ENCODE data around the gene ADGRV1.

Gene ADGRV1

DNA sequence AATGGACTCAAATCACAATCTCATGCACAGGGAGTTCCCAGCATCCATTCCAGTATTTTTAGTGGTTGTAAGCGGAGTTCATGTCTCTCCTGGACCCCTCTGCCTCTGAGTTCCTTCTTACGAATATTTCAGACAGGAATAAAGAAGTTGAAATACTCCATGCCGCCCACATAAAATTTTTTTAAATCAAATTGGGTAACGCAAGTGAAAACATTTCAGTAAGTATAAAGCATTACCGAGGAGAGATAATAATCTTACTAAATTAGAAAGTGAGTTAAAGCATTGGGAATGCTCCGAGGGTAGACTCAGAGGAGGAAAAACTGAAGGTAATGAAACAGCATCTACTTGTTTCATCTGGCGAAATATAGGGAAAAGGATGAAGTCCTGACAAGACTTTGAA lies 506.9 kb downstream of the ADGRV1 start:
- no peaks in the 10 kb centered on the region for H3K36me3 Mint-ChIP-seq
- no peaks in the 10 kb centered on the region for H3K9me3 Mint-ChIP-seq
- no peak overlapping the region for H3K27ac Mint-ChIP-seq
- peaks cover 7% of the 10 kb centered on the region for H3K4me1 Mint-ChIP-seq
- H3K4me3 Mint-ChIP-seq, result no peak overlapping the region
- peaks cover 6% of the 10 kb centered on the region for H3K27me3 Mint-ChIP-seq

DNA sequence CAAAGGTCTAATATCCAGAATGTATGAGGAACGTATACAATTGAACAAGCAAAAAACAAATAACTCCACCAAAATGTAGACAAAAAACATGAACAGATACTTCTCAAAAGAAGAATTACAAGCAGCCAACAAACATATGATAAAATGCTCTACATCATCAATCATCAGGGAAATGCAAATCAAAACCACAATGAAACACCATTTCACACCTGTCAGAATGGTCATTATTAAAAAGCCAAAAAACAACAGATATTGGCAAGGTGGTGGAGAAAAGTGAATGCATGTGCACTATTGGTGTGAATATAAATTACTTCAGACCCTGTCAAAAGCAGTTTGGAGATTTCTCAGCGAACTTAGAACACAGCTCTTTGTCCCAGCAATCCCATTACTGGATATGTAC lies 510.8 kb downstream of the ADGRV1 start:
- Mint-ChIP-seq H3K9me3 (no peaks in the 10 kb centered on the region), H3K36me3 (no peaks in the 10 kb centered on the region), H3K27ac (no peak overlapping the region), H3K4me3 (no peak overlapping the region), H3K27me3 (peaks cover 5% of the 10 kb centered on the region), H3K4me1 (no peaks in the 10 kb centered on the region)

DNA sequence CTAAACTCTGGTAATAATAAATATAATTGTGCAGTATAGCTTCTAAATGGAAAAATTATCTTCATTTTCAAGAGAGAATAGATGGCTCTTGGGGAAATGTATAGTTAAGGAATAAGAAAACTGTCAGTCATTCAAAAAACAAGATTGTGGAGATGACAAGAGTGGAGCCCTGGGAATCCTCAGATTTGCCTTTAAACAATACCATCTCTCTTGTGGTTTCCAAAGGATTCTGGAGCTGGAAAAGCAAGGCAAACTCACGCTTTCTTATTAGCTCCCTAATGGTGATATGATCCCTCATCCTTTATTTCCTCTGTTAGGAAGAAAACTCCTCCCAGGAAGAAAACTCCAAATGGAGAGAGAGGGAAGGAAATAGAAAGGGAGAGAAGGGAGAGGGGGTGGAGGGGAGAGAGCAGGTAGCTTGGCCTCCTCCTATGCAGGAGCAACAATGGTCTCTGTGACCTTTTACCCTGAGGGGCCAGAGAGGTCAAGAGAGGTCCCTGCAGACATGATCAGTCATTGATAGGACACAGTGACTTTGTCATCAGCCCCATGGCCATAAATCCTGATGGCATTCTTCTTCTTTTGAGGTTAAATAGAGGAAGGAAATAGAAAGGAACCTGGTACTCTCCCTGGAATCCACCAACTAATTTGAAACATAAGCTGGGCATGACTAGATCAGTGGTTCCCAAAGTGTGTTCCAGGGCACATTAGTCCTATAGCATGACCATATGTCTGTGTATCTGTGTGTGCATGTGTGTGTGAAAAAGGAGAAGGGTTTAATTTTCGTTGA lies 512.4 kb downstream of the ADGRV1 start:
- Mint-ChIP-seq H3K9me3 (no peaks in the 10 kb centered on the region), H3K36me3 (no peaks in the 10 kb centered on the region), H3K27ac (no peak overlapping the region), H3K4me3 (no peak overlapping the region), H3K4me1 (no peaks in the 10 kb centered on the region), H3K27me3 (peaks cover 5% of the 10 kb centered on the region)

DNA sequence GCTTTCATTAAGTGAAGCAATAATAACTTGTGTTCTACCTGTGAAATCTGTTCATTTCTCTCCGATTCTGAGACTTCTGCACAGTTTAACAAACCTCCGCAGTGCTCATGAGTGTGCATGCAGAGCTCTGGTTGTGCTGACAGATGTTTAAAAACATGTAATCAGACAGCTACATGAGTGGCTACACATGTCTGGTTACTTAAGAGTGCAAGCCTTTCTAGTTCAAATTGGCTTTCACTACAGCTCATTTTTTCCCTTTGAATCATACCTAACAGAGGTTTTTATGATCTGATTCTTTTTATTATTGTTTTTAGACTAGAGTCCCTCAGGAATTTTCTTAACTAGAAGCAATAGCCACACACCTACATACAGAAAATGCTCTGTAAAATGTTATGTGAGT lies 514.3 kb downstream of the ADGRV1 start:
- Mint-ChIP-seq H3K4me3 (no peak overlapping the region), H3K4me1 (no peaks in the 10 kb centered on the region), H3K27me3 (no peaks in the 10 kb centered on the region), H3K36me3 (no peaks in the 10 kb centered on the region), H3K27ac (no peak overlapping the region), H3K9me3 (no peaks in the 10 kb centered on the region)

DNA sequence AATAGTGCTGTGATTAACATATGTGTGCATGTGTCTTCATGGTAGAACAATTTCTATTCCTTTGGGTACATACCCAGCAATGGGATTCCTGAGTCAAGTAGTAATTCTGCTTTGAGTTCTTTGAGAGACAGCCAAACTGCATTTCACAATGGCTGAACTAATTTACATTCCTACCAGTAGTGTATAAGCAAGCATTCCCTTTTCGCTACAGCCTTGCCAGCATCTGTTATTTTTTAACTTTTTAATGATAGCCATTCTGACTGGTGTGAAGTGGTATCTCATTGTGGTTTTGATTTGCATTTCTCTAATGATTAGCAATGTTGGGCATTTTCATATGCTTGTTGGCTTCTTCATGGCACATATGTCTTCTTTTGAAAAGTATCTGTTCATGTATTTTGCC lies 516.0 kb downstream of the ADGRV1 start:
- peaks cover 7% of the 10 kb centered on the region for H3K4me1 Mint-ChIP-seq
- H3K9me3 Mint-ChIP-seq, result no peaks in the 10 kb centered on the region
- H3K27me3 Mint-ChIP-seq, result no peaks in the 10 kb centered on the region
- no peak overlapping the region for H3K27ac Mint-ChIP-seq
- H3K4me3 Mint-ChIP-seq, result no peak overlapping the region
- H3K36me3 Mint-ChIP-seq, result no peaks in the 10 kb centered on the region

DNA sequence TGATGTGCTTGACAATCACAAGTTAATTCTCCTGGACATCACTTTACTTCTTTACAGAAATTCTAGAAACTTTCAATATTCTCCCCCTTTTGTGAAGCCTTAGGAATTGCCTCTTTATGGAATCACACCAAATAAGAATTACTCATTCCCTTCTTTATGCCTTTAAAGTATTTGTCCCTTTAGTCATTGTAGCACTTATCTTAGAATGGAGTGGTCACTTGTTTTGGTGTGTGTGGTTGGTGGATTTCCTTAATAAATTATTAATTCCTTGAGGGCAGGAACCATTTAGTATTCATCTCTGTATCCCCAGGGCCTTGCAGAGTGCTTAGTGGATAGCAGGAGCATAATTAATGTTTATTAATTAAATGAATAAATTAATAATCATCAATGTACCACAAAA lies 517.5 kb downstream of the ADGRV1 start:
- Mint-ChIP-seq H3K27me3 (no peaks in the 10 kb centered on the region), H3K4me1 (peaks cover 7% of the 10 kb centered on the region), H3K9me3 (no peaks in the 10 kb centered on the region), H3K36me3 (no peaks in the 10 kb centered on the region), H3K4me3 (no peak overlapping the region), H3K27ac (no peak overlapping the region)

DNA sequence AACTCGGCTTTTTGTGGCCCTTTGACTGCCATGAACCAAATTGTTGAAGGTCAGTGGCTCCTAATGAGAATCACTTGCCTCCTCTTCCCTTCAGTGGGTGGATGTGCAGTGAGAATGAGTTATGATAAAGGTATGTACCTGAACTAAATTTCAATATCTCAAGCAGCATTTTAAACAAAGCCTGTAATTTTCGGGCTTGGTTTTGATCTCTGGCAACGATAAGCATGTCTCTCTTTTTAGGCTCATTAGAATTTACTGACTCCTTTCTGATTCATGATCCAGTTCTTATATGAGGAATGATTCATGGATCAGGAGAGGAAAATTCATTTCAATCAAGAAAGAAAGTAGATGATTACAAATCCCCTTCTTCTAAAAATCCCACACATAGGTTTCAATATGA lies 519.0 kb downstream of the ADGRV1 start:
- no peaks in the 10 kb centered on the region for H3K36me3 Mint-ChIP-seq
- no peaks in the 10 kb centered on the region for H3K27me3 Mint-ChIP-seq
- peaks cover 7% of the 10 kb centered on the region for H3K4me1 Mint-ChIP-seq
- H3K4me3 Mint-ChIP-seq, result no peak overlapping the region
- no peak overlapping the region for H3K27ac Mint-ChIP-seq
- no peaks in the 10 kb centered on the region for H3K9me3 Mint-ChIP-seq

DNA sequence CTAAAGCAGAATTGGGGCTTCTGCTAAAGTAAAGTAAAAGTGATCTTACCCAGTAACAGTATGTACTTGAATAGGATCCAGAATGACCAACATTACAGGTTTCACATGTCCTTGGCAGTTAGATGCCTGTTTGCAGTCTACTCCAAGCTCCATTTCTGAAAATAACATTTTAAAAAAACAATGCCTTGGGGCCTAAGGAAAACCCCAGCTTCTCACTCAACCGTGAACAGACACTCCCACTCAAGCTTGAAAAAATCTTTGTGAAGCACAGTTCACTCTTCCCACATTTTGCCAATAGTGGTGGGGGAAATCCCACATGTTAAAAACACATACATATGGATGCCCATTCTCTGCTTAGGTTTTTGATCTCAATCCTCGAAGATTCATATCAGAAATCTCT lies 520.4 kb downstream of the ADGRV1 start:
- Mint-ChIP-seq H3K27me3 (peaks cover 1% of the 10 kb centered on the region), H3K4me1 (peaks cover 7% of the 10 kb centered on the region), H3K9me3 (no peaks in the 10 kb centered on the region), H3K27ac (no peak overlapping the region), H3K36me3 (no peaks in the 10 kb centered on the region), H3K4me3 (no peak overlapping the region)

DNA sequence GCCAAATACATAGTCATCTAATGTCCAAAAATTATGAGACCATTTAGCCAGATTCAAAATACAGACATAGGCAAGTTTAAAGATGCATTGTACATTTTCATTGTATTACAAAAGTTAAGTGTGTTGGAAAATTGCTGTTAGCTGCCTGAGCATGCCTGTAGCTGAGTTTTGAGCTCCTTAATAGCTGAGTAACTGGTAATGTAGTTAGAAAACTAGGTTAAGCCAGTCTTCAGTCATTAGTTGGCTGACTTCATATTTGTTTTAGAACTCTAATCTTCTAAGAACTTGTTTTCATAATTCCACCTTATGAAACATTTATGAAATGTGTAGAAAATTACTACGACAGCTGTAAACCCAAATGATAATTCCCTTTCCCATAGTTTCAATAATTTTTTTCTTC lies 531.2 kb downstream of the ADGRV1 start:
- Mint-ChIP-seq H3K4me1 (no peaks in the 10 kb centered on the region), H3K4me3 (no peak overlapping the region), H3K27me3 (peaks cover 2% of the 10 kb centered on the region), H3K27ac (no peak overlapping the region), H3K9me3 (no peaks in the 10 kb centered on the region), H3K36me3 (no peaks in the 10 kb centered on the region)

DNA sequence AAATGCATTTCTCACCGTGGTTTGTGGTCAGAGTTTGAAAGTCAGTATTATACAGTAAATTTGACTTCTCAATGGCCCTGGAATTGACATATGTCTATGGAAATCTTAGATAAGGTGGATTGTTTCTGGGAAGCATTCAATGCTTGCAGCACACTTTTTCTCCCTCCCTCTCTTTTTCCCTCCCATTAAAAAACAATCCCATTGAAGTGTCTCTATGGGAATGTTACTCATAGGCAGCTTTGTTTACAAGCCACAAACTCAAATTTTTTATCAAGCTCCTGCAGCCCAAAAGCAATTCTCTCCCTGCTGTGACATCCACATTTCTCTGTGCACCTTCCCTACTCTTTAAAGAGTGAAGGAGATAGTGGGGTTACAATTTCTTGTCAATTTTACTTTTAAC lies 532.4 kb downstream of the ADGRV1 start:
- H3K9me3 Mint-ChIP-seq, result no peaks in the 10 kb centered on the region
- no peak overlapping the region for H3K4me3 Mint-ChIP-seq
- H3K4me1 Mint-ChIP-seq, result no peaks in the 10 kb centered on the region
- H3K27ac Mint-ChIP-seq, result no peak overlapping the region
- H3K36me3 Mint-ChIP-seq, result no peaks in the 10 kb centered on the region
- H3K27me3 Mint-ChIP-seq, result peaks cover 2% of the 10 kb centered on the region

DNA sequence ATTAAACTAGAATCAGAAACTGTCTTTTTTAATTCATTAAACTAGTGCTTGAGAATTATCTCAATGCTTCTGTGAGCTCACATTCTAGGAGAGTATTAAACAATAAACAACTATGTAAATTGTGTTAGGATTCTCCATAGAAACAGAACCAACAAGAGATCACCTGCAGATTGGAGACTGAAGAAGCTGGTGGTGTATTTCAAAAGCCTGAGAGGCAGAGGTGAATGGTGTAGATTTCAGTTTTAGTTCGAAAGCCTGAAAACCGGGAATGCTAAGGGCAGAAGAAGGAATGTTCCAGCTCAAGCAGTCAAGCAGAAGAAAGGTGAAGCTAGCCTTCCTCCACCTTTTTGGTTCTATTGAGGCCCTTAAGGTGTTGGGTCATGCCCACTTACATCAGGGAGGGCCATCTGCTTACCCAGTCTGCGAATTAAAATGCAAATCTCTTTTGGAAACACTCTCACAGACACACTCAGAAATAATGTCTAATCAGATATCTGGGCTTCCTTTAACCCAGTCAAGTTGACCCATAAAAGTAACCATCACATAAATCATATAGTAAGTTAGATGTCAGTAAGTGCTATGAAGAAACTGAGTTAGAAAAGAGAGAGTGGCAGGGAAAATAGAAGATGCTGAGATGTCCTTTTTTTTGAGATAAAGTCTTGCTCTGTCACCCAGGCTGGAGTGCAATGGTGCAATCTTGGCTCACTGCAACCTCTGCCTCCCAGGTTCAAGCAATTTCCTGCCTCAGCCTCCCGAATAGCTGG lies 533.1 kb downstream of the ADGRV1 start:
- Mint-ChIP-seq H3K4me1 (no peaks in the 10 kb centered on the region), H3K36me3 (no peaks in the 10 kb centered on the region), H3K9me3 (no peaks in the 10 kb centered on the region), H3K4me3 (no peak overlapping the region), H3K27ac (no peak overlapping the region), H3K27me3 (peaks cover 2% of the 10 kb centered on the region)

DNA sequence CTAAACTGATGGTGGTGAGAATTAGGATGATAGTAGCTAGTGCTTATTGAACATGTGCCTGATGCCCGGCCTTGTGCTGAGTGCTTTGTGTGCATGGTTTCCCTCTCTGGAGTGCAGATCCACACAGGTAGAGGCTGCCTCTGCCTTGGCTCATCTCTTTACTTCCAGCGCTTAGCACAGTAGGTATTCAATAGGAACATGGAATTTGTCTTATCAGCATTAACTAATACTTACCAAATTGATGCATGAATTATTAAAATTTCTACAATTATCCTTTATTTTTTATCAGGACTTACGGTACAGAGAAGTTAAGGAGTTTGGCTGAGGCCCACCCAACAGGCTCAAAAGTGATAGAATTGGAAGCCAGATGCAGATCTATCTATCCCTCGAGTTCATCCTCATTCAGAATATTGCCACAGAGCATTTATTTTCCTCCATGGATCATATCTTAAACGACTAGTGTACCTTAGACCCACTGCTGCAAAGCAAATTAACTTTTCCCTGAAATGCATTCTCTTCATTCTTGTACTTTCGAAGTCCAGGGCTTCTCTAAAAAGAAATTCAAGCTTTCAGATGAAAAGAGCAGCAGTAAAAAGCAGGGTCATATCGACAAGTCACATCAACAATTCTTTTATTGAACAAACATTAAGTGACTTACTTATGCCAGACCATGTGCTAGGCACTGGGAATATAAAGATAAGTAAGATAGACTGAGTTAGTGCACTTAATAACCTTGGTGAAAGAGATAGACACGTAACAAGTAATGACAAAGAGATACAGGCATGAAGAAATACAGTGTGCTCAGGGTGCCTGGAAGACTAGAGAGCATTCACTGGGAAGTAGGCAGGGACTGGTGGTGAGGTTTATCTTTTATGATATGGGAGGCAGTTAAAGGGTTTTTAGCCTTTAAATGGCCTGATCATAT lies 534.5 kb downstream of the ADGRV1 start:
- Mint-ChIP-seq H3K9me3 (no peaks in the 10 kb centered on the region), H3K4me3 (no peak overlapping the region), H3K4me1 (no peaks in the 10 kb centered on the region), H3K27me3 (peaks cover 2% of the 10 kb centered on the region), H3K36me3 (no peaks in the 10 kb centered on the region), H3K27ac (no peak overlapping the region)

DNA sequence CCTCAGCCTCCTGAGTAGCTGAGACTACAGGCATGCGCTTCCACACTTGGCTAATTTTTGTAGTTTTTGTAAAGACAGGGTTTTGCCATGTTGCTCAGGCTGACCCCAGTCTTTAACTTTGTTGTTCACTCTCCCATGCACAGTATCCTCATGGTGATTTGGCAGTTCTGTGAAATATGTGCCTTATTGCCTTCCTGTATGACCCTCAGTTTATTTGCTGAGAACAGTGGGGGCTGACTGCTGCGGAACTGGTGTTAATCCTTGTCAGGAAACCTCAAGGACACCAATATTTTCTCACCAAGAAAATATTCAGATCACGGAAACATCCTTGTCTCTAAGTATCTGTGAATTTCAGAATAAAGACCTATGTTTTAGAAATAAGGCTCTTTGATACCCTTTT lies 536.7 kb downstream of the ADGRV1 start:
- Mint-ChIP-seq H3K27ac (no peak overlapping the region), H3K27me3 (peaks cover 1% of the 10 kb centered on the region), H3K9me3 (no peaks in the 10 kb centered on the region), H3K4me1 (no peaks in the 10 kb centered on the region), H3K4me3 (no peak overlapping the region), H3K36me3 (no peaks in the 10 kb centered on the region)

DNA sequence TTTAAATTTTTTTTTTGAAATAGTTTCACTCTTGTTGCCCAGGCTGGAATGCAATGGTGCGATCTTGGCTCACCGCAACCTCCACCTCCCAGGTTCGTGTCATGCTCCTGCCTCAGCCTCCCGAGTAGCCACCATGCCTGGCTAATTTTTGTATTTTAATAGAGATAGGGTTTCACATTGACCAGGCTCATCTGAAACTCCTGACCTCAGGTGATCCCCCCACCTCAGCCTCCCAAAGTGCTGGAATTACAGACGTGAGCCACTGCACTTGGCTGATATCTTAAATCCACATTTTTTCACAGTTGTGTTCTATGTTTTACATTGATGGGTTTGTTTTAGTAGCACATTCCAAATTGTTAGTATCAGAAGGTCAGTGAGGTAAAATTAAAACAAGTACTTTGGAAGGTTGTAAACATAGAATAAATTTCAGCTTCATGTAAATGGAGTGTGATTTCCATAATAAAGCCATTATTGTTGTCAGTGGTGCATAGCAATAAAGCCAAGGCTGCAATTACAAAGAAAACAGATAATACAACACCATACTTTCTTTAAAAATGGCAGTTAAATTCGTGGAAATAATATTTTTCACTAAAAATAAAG lies 537.3 kb downstream of the ADGRV1 start:
- no peaks in the 10 kb centered on the region for H3K36me3 Mint-ChIP-seq
- H3K27me3 Mint-ChIP-seq, result peaks cover 1% of the 10 kb centered on the region
- H3K4me3 Mint-ChIP-seq, result no peak overlapping the region
- H3K27ac Mint-ChIP-seq, result no peak overlapping the region
- H3K4me1 Mint-ChIP-seq, result no peaks in the 10 kb centered on the region
- H3K9me3 Mint-ChIP-seq, result no peaks in the 10 kb centered on the region

DNA sequence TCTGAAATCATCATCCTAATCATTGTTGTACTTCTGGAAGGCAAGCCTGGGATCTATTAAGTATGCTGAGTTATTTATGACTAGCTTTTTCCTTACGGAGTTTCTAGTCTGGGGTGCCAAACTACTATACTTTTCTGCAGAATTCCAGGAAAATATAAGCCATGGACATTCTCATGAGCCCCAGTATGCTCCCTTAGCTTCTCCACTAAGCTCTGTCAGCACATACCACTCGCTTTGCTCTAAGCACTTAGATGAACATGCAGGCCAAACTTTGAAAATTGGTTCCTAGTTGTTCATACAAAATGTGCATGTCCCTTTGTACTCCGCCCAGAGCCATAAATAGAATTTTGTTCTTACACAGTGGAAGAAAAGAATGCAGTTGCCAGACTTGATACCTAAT lies 539.9 kb downstream of the ADGRV1 start:
- H3K4me1 Mint-ChIP-seq, result no peaks in the 10 kb centered on the region
- no peak overlapping the region for H3K4me3 Mint-ChIP-seq
- H3K36me3 Mint-ChIP-seq, result no peaks in the 10 kb centered on the region
- peaks cover 1% of the 10 kb centered on the region for H3K27me3 Mint-ChIP-seq
- no peak overlapping the region for H3K27ac Mint-ChIP-seq
- no peaks in the 10 kb centered on the region for H3K9me3 Mint-ChIP-seq
